Measurements from ENCODE around the gene TBX15.

Gene TBX15

GRCh38 chr1:119010201-119010600, 22.1 kb upstream of the TBX15 start:
- H3K36me3 ChIP-seq (ENCODE audit: insufficient read depth, low read length) = no peaks in the 10 kb centered on the region
- no peak for TF ChIP-seq EZH2 (IDR thresholded peaks at IDR 0.05)
- TF ChIP-seq FOXP2 (optimal IDR thresholded peaks at IDR 0.05; ENCODE audit: control extremely low read depth, extremely low read length, insufficient read depth) = no peak
- no peak for TF ChIP-seq POLR2AphosphoS5 (IDR thresholded peaks at IDR 0.05; ENCODE audit: borderline replicate concordance, low read depth, low read length)
- no peak overlapping the region for H3K27ac ChIP-seq
- DNase-seq (ENCODE audit: low read depth, low spot score) = no peak
- no peak overlapping the region for H3K4me3 ChIP-seq
- H3K9me3 ChIP-seq (ENCODE audit: low read depth, low read length) = no peaks in the 10 kb centered on the region
- H3K9ac ChIP-seq (ENCODE audit: insufficient read length) = no peak overlapping the region

GRCh38 chr1:119009312-119009655, 21.1 kb upstream of the TBX15 start:
- no peak for DNase-seq (ENCODE audit: low read depth, low spot score)
- Histone ChIP-seq H3K9me3 (ENCODE audit: low read depth, low read length) (no peaks in the 10 kb centered on the region), H3K4me3 (no peak overlapping the region), H3K36me3 (ENCODE audit: insufficient read depth, low read length) (no peaks in the 10 kb centered on the region), H3K9ac (ENCODE audit: insufficient read length) (no peak overlapping the region), H3K27ac (no peak overlapping the region)
- TF ChIP-seq FOXP2 (optimal IDR thresholded peaks at IDR 0.05; ENCODE audit: control extremely low read depth, extremely low read length, insufficient read depth) (no peak), EZH2 (IDR thresholded peaks at IDR 0.05) (no peak), POLR2AphosphoS5 (IDR thresholded peaks at IDR 0.05; ENCODE audit: borderline replicate concordance, low read depth, low read length) (no peak)

- no peak overlapping the region for H3K27ac ChIP-seq
- no peak overlapping the region for H3K9ac ChIP-seq (ENCODE audit: insufficient read length)
- no peaks in the 10 kb centered on the region for H3K9me3 ChIP-seq (ENCODE audit: low read depth, low read length)
- no peak overlapping the region for H3K4me3 ChIP-seq
- no peaks in the 10 kb centered on the region for H3K36me3 ChIP-seq (ENCODE audit: insufficient read depth, low read length)
- TF ChIP-seq FOXP2 (optimal IDR thresholded peaks at IDR 0.05; ENCODE audit: control extremely low read depth, extremely low read length, insufficient read depth) (no peak), EZH2 (IDR thresholded peaks at IDR 0.05) (no peak), POLR2AphosphoS5 (IDR thresholded peaks at IDR 0.05; ENCODE audit: borderline replicate concordance, low read depth, low read length) (no peak)
- peak; percentile 28 for DNase-seq (ENCODE audit: low read depth, low spot score)
Measured at GRCh38 chr1:119008483-119009311, 20.6 kb upstream of the TBX15 start.

- Histone ChIP-seq H3K9ac (ENCODE audit: insufficient read length) (no peak overlapping the region), H3K27ac (no peak overlapping the region), H3K36me3 (ENCODE audit: insufficient read depth, low read length) (no peaks in the 10 kb centered on the region), H3K4me3 (no peak overlapping the region), H3K9me3 (ENCODE audit: low read depth, low read length) (no peaks in the 10 kb centered on the region)
- no peak for DNase-seq (ENCODE audit: low read depth, low spot score)
- no peak for TF ChIP-seq FOXP2 (optimal IDR thresholded peaks at IDR 0.05; ENCODE audit: control extremely low read depth, extremely low read length, insufficient read depth)
- TF ChIP-seq POLR2AphosphoS5 (IDR thresholded peaks at IDR 0.05; ENCODE audit: borderline replicate concordance, low read depth, low read length) = no peak
- no peak for TF ChIP-seq EZH2 (IDR thresholded peaks at IDR 0.05)
Measured at GRCh38 chr1:119007670-119008482, 19.7 kb upstream of the TBX15 start.

- Histone ChIP-seq H3K27ac (no peak overlapping the region), H3K4me3 (no peak overlapping the region), H3K9ac (ENCODE audit: insufficient read length) (no peak overlapping the region), H3K9me3 (ENCODE audit: low read depth, low read length) (no peaks in the 10 kb centered on the region), H3K36me3 (ENCODE audit: insufficient read depth, low read length) (no peaks in the 10 kb centered on the region)
- DNase-seq (ENCODE audit: low read depth, low spot score) = no peak
- TF ChIP-seq POLR2AphosphoS5 (IDR thresholded peaks at IDR 0.05; ENCODE audit: borderline replicate concordance, low read depth, low read length) (no peak), FOXP2 (optimal IDR thresholded peaks at IDR 0.05; ENCODE audit: control extremely low read depth, extremely low read length, insufficient read depth) (no peak), EZH2 (IDR thresholded peaks at IDR 0.05) (no peak)
Measured at GRCh38 chr1:119007339-119007669, 19.2 kb upstream of the TBX15 start.

- Histone ChIP-seq H3K4me3 (peak overlapping the region; percentile 56; the same call in 1 of the 2 replicates), H3K9ac (ENCODE audit: insufficient read length) (no peak overlapping the region), H3K27ac (no peak overlapping the region), H3K9me3 (ENCODE audit: low read depth, low read length) (no peaks in the 10 kb centered on the region), H3K36me3 (ENCODE audit: insufficient read depth, low read length) (no peaks in the 10 kb centered on the region)
- no peak for TF ChIP-seq POLR2AphosphoS5 (IDR thresholded peaks at IDR 0.05; ENCODE audit: borderline replicate concordance, low read depth, low read length)
- TF ChIP-seq EZH2 (IDR thresholded peaks at IDR 0.05) = peak; percentile 94
- TF ChIP-seq FOXP2 (optimal IDR thresholded peaks at IDR 0.05; ENCODE audit: control extremely low read depth, extremely low read length, insufficient read depth) = no peak
- DNase-seq (ENCODE audit: low read depth, low spot score) = no peak
Measured at GRCh38 chr1:119006406-119007279, 18.5 kb upstream of the TBX15 start.

GRCh38 chr1:119005724-119006405, 17.7 kb upstream of the TBX15 start:
- DNase-seq (ENCODE audit: low read depth, low spot score) = no peak
- no peaks in the 10 kb centered on the region for H3K9me3 ChIP-seq (ENCODE audit: low read depth, low read length)
- TF ChIP-seq EZH2 (IDR thresholded peaks at IDR 0.05) (no peak), FOXP2 (optimal IDR thresholded peaks at IDR 0.05; ENCODE audit: control extremely low read depth, extremely low read length, insufficient read depth) (no peak), POLR2AphosphoS5 (IDR thresholded peaks at IDR 0.05; ENCODE audit: borderline replicate concordance, low read depth, low read length) (no peak)
- H3K9ac ChIP-seq (ENCODE audit: insufficient read length) = no peak overlapping the region
- no peaks in the 10 kb centered on the region for H3K36me3 ChIP-seq (ENCODE audit: insufficient read depth, low read length)
- H3K27ac ChIP-seq = no peak overlapping the region
- no peak overlapping the region for H3K4me3 ChIP-seq
